Measurements from ENCODE around the gene CNDP1.
"Not testable (repeated sequence)": the region's sequence is repeated elsewhere in the genome, so short reads cannot be mapped to it uniquely, and the experiment has no call there.

The CNDP1 gene

DNA sequence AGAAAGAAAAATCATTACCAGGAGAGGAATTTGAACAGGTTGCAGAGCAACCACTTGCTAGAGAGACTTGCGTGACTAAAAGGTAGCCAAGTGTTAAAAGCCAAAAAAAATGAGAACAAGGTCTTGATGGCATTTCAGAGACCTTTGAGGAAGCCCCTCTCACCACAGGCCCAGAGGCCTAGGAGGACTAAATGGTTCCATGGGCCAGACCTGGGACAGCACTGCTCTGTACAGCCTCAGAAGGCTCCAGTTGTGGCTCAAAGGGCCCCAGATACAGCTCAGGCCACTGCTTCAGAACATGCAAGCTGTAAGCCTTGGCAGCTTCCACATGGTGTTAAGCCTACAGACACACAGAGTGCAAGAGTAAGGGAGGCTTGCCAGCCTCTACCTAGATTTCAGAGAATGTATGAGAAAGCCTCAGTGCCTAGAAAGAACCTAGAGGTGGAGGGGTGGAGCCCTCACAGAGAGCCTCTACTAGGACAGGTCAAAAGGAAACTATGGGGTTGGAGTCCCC is 15.3 kb downstream of the CNDP1 start:
- no peak for DNase-seq

GRCh38 chr18:74550886-74551285 is 16.6 kb downstream of the CNDP1 start:
- no peak for DNase-seq

GRCh38 chr18:74551452-74551851 is 17.2 kb downstream of the CNDP1 start:
- no peak for DNase-seq

- peak; percentile 66 for DNase-seq
Observed at GRCh38 chr18:74551936-74552555, 17.7 kb downstream of the CNDP1 start.

DNA sequence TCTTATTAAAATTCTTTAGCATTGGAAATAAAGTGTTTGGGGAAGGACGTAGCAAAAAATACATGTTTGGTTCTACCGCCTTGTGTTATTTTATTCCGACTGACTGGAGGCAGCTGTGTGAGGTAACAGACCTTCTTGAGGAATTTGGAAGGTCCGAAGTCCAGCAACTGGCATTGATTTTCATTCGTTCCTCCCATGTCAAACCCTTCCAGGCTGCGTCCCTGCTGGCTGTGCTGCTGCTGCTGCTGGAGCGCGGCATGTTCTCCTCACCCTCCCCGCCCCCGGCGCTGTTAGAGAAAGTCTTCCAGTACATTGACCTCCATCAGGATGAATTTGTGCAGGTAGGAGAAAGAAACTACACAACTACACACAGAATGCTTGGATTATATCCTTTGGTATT is 21.8 kb downstream of the CNDP1 start:
- DNase-seq = no peak

DNA sequence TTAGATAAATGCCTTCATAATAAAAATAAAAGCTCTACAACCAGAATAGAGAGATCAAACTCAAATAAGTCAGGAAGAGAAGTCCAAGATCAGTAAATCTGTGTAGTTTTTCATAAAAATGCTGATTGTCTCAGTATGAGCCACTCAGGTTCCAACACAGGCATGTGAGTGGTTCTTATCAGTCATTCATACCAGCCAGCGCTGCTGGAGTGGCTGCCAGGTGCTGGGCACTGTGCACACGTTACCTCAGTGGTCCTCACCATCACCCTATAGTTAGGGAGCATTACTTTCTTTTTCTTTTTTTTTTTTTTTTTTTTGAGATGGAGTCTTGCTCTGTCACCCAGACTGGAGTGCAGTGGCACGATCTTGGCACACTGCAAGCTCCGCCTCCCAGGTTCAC is 23.8 kb downstream of the CNDP1 start:
- no peak for DNase-seq

GRCh38 chr18:74562131-74562730 is 27.9 kb downstream of the CNDP1 start:
- DNase-seq = no peak

- DNase-seq = no peak
Observed at GRCh38 chr18:74562775-74563174, 28.5 kb downstream of the CNDP1 start.

GRCh38 chr18:74563999-74564398 is 29.7 kb downstream of the CNDP1 start:
- DNase-seq = no peak

GRCh38 chr18:74565164-74565563 is 30.9 kb downstream of the CNDP1 start:
- DNase-seq = not testable (repeated sequence)

DNA sequence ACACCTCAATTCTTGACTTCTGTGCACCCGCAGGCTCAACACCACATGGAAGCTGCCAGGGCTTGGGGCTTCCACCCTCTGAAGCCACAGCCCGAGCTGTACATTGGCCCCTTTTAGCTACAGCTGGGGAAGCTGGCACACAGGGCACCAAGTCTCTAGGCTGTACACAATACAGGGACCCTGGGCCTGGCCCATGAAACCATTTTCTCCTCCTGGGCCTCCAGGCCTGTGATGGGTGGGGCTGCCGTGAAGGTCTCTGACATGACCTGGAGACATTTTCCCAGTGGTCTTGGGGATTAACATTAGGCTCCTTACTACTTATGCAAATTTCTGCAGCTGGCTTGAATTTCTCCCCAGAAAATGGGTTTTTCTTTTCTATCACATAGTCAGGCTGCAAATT is 31.7 kb downstream of the CNDP1 start:
- not testable (repeated sequence) for DNase-seq

- DNase-seq = no peak
Observed at GRCh38 chr18:74567822-74568221, 33.5 kb downstream of the CNDP1 start.

DNA sequence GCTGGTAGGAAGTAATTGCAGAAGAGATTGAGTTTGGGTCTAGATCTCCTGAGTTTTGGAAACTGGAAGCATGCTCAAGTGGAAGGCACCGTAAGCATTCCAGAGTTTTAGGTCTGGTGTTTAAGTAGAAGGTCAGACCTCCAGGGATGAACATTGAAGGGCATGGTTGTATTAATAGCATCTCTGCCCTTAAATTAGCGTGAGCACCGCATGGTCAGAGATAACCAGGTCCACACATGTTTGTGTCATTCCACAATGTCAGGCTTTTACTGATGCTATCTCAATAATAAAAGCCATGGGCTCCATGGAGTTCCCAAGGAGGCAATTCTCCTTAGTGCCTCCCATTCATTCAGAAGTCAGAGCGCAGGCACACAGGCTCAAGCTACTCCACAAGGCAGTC is 35.1 kb downstream of the CNDP1 start:
- DNase-seq = no peak

DNA sequence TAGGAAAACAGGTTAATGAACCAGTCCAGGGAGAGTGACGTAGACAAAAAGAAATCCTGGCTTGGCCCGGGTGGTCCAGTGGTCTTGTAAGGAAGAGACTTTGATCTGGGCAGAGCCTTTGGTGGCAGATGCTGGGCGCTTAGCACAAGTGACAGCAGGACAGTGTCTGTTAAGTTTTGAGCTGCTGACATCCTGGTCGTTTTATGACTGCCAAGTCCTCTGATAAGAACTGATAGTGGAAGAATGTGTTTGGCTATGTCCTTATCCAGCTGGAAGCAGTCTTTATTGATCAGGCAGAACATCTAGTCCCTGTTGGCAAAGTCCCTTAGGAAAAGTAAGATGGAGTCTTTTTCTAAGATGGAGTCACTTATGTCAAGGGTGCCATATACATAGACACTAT is 36.0 kb downstream of the CNDP1 start:
- no peak for DNase-seq

GRCh38 chr18:74571895-74572680 is 37.8 kb downstream of the CNDP1 start:
- no peak for DNase-seq

GRCh38 chr18:74573053-74573452 is 38.8 kb downstream of the CNDP1 start:
- DNase-seq = no peak

GRCh38 chr18:74574916-74575315 is 40.6 kb downstream of the CNDP1 start:
- no peak for DNase-seq

DNA sequence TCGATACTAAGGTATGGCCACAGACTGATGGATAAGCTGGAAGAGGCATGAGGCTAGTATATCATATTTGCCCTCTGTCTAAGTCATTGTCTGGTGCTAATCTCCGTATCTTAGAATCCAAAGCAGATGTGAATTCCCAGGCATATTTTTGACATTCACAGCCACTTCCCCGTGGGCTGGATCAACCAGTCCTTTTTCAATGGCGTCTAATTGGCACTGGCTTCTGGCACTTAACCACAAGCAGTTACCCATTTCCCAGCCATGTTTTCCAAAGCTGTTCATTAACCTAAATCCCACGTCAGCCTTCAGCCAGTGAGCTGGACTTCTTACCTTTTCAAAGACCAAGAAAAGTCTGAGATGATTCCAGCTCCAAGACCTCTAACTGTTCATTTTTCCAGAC is 42.7 kb downstream of the CNDP1 start:
- DNase-seq = no peak

DNA sequence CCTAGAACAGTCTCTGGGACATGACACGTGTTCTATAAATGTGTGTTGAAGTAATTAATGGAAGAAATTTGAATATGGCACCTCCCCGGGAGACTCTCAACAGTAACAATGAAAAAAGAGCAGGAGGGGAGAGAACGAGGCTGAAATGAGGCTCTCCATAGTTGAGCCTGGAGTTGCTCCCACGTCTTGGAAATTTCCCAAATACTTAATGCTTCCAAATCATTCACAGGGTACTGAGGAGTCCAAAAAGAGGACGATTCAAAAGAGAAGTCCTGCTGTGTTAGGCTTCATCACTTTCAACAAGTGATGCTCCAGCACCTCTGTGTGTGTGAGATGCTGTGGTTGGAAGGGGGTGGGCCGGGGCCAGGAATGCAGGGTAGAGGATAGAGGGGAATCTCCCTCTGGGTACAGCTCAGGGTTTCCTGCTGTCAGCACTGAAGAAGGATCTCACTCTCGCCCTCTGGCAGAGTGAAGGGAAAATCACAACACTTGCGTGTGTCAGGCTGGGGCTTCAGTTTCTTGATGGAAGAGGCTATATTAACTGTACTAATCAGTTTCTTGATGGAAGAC is 45.3 kb downstream of the CNDP1 start:
- no peak for DNase-seq

- DNase-seq = no peak
Observed at GRCh38 chr18:74582642-74583041, 48.3 kb downstream of the CNDP1 start.

- DNase-seq = no peak
Observed at GRCh38 chr18:74587441-74587840, 53.1 kb downstream of the CNDP1 start.

- DNase-seq = no peak
Observed at GRCh38 chr18:74589021-74589420, 54.7 kb downstream of the CNDP1 start.

- DNase-seq = no peak
Observed at GRCh38 chr18:74589811-74590210, 55.5 kb downstream of the CNDP1 start.

DNA sequence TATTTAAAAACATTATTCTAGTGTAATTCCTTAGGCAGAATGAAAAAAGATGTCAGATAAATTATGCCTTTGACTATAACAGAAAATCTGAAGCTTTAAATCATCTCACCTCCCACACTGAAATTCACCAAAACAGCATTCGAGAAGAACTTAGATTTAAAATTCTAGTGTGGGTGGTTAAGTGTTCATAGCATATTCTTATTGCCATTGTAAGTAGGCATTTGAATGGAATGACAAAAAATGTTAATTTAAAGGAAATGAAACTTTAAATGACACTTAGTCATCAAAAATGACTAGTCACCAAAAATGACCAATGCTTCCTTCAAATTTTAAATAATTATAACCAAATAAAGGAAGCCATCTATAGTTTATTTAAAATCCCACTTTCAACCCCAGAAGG is 56.4 kb downstream of the CNDP1 start:
- DNase-seq = no peak

Data from effector CD4-positive, alpha-beta T cell (primary cell).